Mucosa of rectum (tissue), 2 donors: ENCODE results near the gene SHROOM1.

Source experiments
- H3K27ac ChIP-seq, 2 donors: one replicate each; pipeline ENCODE4 v1.7.0; 2013; ENCODE audit warnings: inconsistent platforms in 2 of 2, low read depth in 2 of 2, low read length in 2 of 2
- H3K27me3 ChIP-seq, 2 donors: one replicate each; pipeline ENCODE4 v1.7.0; 2013; ENCODE audit warnings: low read length in 2 of 2; ENCODE audit not compliant: control insufficient read depth in 2 of 2, insufficient read depth in 2 of 2
- H3K36me3 ChIP-seq, 2 donors: one replicate each; pipeline ENCODE4 v1.7.0; 2013; ENCODE audit warnings: low read length in 2 of 2; ENCODE audit not compliant: control insufficient read depth in 2 of 2, insufficient read depth in 2 of 2
- H3K4me1 ChIP-seq, 2 donors: one replicate each; pipeline ENCODE4 v1.7.0; 2013; ENCODE audit warnings: low read length in 2 of 2, mild to moderate bottlenecking in 1 of 2; ENCODE audit not compliant: control insufficient read depth in 2 of 2, insufficient read depth in 2 of 2
- H3K4me3 ChIP-seq, 2 donors: one replicate each; pipeline ENCODE4 v1.7.0; 2013; ENCODE audit warnings: low read length in 2 of 2
- H3K9ac ChIP-seq, 2 donors: one replicate each; pipeline ENCODE4 v1.7.0; 2013; ENCODE audit warnings: low read length in 2 of 2, low read depth in 1 of 2, mild to moderate bottlenecking in 1 of 2
- H3K9me3 ChIP-seq, 2 donors: one replicate each; pipeline ENCODE4 v1.7.0; 2013; ENCODE audit warnings: low read length in 2 of 2; ENCODE audit not compliant: control insufficient read depth in 2 of 2
- donor health status: healthy.
- donor health status: Normal muscosa, but diverticular disease.

Gene SHROOM1

DNA sequence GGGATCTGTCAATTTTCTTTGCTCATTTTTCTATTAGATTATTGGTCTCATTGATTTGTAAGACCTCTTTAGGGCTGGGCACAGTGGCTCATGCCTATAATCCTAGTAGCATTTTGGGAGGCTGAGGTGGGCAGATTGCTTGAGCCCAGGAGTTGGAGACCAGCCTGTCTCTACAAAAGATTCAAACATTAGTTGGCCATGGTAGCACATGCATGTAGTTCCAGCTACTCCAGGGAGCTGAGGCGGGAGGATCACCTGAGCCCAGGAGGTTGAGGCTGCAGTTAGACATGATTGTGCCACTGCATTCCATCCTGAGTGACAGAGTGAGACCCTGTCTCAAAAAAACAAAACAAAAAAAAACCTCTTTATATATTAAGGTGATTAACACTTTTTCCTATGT is 6.4 kb upstream of the SHROOM1 start:
- Histone ChIP-seq H3K27me3 (no peaks in the 10 kb centered on the region), H3K36me3 (no peaks in the 10 kb centered on the region), H3K4me3 (no peak overlapping the region), H3K9ac (no peak overlapping the region), H3K27ac (peak overlapping the region; percentile 57 to 93), H3K9me3 (no peaks in the 10 kb centered on the region), H3K4me1 (peaks cover 46 to 57% of the 10 kb centered on the region in 2 donors)

DNA sequence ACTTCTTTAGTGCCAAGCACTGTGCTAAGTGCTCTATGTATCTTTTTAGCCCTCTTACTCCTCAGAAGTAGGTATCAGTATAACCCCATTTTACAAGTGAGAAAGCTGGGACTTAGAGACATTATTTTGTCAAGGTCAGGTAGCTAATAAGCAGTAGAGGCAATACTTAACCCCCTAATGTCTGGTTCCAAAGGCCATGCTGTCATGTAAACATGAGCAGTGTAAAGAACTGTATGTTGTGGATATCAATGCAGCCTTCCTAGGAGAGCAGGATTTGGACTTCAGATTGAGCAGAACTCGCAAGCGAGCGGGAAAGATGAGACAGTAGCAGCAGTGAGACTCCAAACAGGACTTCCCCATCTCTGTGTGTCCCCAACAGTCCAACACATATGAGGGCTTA is 3.6 kb upstream of the SHROOM1 start:
- H3K9ac ChIP-seq = no peak overlapping the region
- peaks cover 33 to 53% of the 10 kb centered on the region in 2 donors for H3K4me1 ChIP-seq
- H3K9me3 ChIP-seq = no peaks in the 10 kb centered on the region
- no peaks in the 10 kb centered on the region for H3K27me3 ChIP-seq
- H3K36me3 ChIP-seq = no peaks in the 10 kb centered on the region
- no peak overlapping the region for H3K27ac ChIP-seq
- H3K4me3 ChIP-seq = no peak overlapping the region

DNA sequence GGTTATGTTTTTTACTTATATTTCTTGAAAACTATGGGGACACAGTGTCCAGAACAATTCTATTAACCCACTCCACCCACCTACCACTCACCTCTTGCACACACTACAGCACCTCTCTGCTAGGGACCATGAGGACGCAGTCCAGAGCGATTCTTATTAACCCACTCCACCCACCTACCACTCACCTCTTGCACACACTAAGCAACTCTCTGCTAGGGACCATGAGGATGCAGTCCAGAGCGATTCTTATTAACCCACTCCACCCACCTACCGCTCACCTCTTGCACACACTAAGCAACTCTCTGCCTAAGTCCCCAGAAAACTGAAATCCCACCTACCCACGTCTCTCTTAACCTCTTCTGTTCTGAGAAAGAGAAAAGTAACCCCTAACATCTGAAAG is 2.2 kb upstream of the SHROOM1 start:
- Histone ChIP-seq H3K4me1 (peaks cover 28 to 47% of the 10 kb centered on the region in 2 donors), H3K27ac (no peak overlapping the region), H3K9me3 (no peaks in the 10 kb centered on the region), H3K27me3 (no peaks in the 10 kb centered on the region), H3K4me3 (no peak overlapping the region), H3K9ac (no peak overlapping the region), H3K36me3 (peaks cover 0 to 1% of the 10 kb centered on the region in 2 donors)

- peaks cover 23 to 35% of the 10 kb centered on the region in 2 donors for H3K4me1 ChIP-seq
- no peaks in the 10 kb centered on the region for H3K27me3 ChIP-seq
- peak overlapping the region; percentile 90 to 94 for H3K27ac ChIP-seq
- peak overlapping the region; percentile 70 to 71 for H3K9ac ChIP-seq
- H3K4me3 ChIP-seq = peak overlapping the region; percentile 70 to 85
- peaks cover 0 to 5% of the 10 kb centered on the region in 2 donors for H3K36me3 ChIP-seq
- no peaks in the 10 kb centered on the region for H3K9me3 ChIP-seq
These were observed 831 bp upstream of the SHROOM1 start for GRCh38 chr5:132831095-132831860.

DNA sequence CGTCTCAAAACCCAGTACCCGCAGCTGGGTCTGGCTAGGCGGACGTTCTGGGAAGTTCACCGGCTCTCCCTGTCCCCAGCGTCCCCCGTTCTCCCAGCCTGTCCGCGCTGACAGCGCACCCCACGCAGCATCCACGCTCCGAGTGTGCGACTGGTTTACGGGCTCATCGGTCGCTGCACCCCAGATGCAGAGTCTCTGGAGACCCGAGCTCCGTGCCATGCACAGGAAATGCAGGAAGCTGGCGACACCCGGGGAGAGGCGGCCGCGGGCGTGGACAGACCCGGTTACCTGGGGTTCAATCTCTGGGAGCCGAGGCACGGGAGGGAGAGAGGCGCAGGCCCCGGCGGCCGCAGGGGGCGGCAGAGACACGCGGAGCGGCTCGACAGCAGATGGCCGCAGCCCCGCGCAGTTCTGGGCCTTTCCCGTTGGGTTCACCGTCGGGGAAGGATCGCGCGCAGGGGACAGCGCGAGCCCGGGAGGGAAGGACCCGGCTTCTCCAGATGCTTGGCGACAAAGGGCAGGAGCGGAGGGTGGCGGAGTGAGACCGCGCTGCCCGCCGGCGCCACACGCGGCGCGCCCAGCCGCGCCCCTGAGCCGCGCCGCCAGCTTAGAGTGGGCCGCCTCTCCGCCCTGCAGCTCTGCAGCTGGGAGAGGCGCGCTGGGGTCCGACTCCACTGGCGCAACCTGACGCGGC is 558 bp downstream of the SHROOM1 start:
- Histone ChIP-seq H3K4me1 (peaks cover 15 to 25% of the 10 kb centered on the region in 2 donors), H3K27ac (peak overlapping the region; percentile 90 to 94), H3K27me3 (no peaks in the 10 kb centered on the region), H3K9ac (peak overlapping the region; percentile 71 to 90), H3K9me3 (no peaks in the 10 kb centered on the region), H3K36me3 (peaks cover 2 to 10% of the 10 kb centered on the region in 2 donors), H3K4me3 (peak overlapping the region; percentile 70 to 85)

DNA sequence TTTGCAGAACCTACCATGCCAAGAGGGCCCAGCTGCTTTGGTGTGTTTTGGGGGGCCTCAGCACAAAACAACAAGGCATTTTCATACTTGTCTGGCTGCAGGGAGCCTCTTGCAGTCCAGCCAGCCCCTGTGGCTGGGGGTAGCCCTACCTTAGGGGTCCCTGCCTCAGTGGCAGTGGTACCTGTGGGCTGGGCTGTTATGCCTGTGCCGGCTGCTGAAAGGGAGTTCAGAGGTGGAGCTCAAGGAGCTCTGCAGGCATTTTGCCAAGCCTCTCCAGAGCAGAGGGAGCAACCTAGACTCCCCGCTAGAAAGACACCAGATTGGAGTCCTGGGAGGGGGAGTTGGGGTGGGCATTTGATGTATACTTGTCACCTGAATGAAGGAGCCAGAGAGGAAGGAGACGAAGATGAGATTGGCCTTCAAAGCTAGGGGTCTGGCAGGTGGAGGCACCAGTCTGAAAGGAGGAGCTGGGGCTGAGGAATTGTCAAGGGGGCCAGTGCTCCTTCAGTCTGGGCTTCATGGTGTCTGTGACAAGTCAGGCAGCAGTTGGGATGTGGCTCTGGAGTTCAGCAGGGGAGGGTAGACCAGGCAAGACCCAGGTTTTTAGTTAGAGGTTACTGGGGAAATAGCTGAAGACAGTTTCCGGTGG is 1.5 kb downstream of the SHROOM1 start:
- Histone ChIP-seq H3K4me3 (peak overlapping the region; percentile 70 to 85), H3K9ac (peak overlapping the region; percentile 71 to 90), H3K27ac (peak overlapping the region; percentile 90 to 94), H3K27me3 (no peaks in the 10 kb centered on the region), H3K9me3 (no peaks in the 10 kb centered on the region), H3K36me3 (peaks cover 10 to 16% of the 10 kb centered on the region in 2 donors), H3K4me1 (peaks cover 15 to 25% of the 10 kb centered on the region in 2 donors)

GRCh38 chr5:132827943-132828673 is 2.3 kb downstream of the SHROOM1 start:
- Histone ChIP-seq H3K27me3 (no peaks in the 10 kb centered on the region), H3K9ac (no peak overlapping the region), H3K36me3 (peaks cover 11 to 19% of the 10 kb centered on the region in 2 donors), H3K4me1 (peaks cover 15 to 25% of the 10 kb centered on the region in 2 donors), H3K4me3 (no peak overlapping the region), H3K9me3 (no peaks in the 10 kb centered on the region), H3K27ac (no peak overlapping the region)

DNA sequence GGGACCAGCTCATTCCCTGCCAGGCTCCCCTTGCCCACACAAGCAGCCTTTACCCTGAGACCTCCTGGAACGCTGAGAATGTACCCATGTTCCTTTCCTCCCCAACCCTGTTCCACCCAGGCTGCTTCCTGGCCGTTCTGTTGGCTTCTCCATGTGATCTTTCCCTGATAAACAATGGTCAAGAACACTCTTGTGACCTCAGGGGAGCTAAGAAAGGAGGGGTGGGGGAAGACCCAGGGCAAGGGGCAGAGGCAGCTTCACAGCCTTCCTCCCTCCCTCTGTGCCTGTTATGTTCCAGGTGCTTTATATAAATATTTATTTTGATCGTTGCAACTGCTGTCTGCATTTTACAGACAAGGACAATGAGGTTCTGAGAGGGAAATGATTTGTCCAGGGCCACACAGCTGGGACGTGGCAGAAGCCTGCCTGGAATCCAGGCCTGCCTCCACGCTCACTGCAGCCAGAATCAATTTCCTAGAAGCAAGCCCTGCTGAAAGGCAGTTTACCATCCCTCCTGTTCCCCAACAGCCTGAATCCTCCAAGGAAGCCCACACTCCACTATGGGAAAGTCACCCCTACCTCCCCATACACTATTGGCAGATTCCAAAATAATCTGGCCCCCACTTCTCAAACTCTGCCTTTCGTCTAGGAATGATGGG is 3.9 kb downstream of the SHROOM1 start:
- no peak overlapping the region for H3K9ac ChIP-seq
- no peak overlapping the region for H3K4me3 ChIP-seq
- H3K36me3 ChIP-seq = peaks cover 14 to 19% of the 10 kb centered on the region in 2 donors
- no peaks in the 10 kb centered on the region for H3K9me3 ChIP-seq
- H3K27ac ChIP-seq = no peak overlapping the region
- peaks cover 15 to 21% of the 10 kb centered on the region in 2 donors for H3K4me1 ChIP-seq
- no peaks in the 10 kb centered on the region for H3K27me3 ChIP-seq

GRCh38 chr5:132825834-132826391 is 4.5 kb downstream of the SHROOM1 start:
- Histone ChIP-seq H3K4me1 (peaks cover 10 to 14% of the 10 kb centered on the region in 2 donors), H3K9me3 (no peaks in the 10 kb centered on the region), H3K27ac (no peak overlapping the region), H3K9ac (no peak overlapping the region), H3K36me3 (peaks cover 14 to 19% of the 10 kb centered on the region in 2 donors), H3K4me3 (no peak overlapping the region), H3K27me3 (no peaks in the 10 kb centered on the region)
